IMR-90 (cell line): Measurements from ENCODE around the gene FUT4. TPM values are rescaled to one million over a fixed set of nuclear protein-coding genes. Genes with fewer than 3 reads are reported as not detected.

Experiments
- ATAC-seq: fragments of 200-7000 bp; cut with Tn5 transposase; 2 replicates; pipeline ENCODE4 v1.9.1; 2020; ENCODE audit warnings: low read depth, mild to moderate bottlenecking, moderate library complexity
- BruUV-seq: library from RNA; stranded (reverse); fragments of 400-500 nt; replicated peaks from 2 replicates; lab custom pipeline; 2021; lab: Mats Ljungman, UMichigan
- CTCF ChIA-PET: fragments of 300-600 bp; formaldehyde crosslinking; extraction: SDS; loops from one replicate; lab custom pipeline; 2021; ENCODE audit warnings: antibody characterized with exemption; lab: Yijun Ruan, JAX
- POLR2A ChIA-PET: fragments of 300-600 bp; sonication (Branson Sonifier 250); formaldehyde crosslinking; loops from one replicate; lab custom pipeline; 2022; ENCODE audit warnings: antibody characterized with exemption; ENCODE audit not compliant: unreplicated experiment; lab: Charles Lee
- DNase-seq: peaks from one replicate; pipeline ENCODE4 v3.0.0; 2013
- H2AFZ ChIP-seq: replicated peaks from 2 replicates; pipeline ENCODE3; 2013; ENCODE audit warnings: low read length, mild to moderate bottlenecking; ENCODE audit not compliant: poor library complexity
- H2AK5ac ChIP-seq: 2 replicates; pipeline ENCODE4 v1.6.1; 2013; ENCODE audit warnings: low read depth, low read length, inconsistent platforms
- H2AK9ac ChIP-seq: replicated peaks from 2 replicates; pipeline ENCODE3; 2013; ENCODE audit warnings: mild to moderate bottlenecking, low read depth, low read length, moderate library complexity; ENCODE audit not compliant: poor library complexity
- H2BK120ac ChIP-seq: 2 replicates; pipeline ENCODE4 v1.6.1; 2013; ENCODE audit warnings: low read depth, low read length, inconsistent platforms
- H2BK15ac ChIP-seq: 3 replicates; pipeline ENCODE4 v1.6.1; 2013; ENCODE audit warnings: low read depth, low read length, inconsistent platforms
- H2BK20ac ChIP-seq: 2 replicates; pipeline ENCODE4 v1.6.1; 2013; ENCODE audit warnings: low read depth, mild to moderate bottlenecking, inconsistent platforms, low read length, moderate library complexity
- H2BK5ac ChIP-seq: 2 replicates; pipeline ENCODE4 v1.6.1; 2013; ENCODE audit warnings: mild to moderate bottlenecking, low read depth, low read length, inconsistent platforms; ENCODE audit not compliant: poor library complexity, severe bottlenecking
- H3K14ac ChIP-seq: replicated peaks from 2 replicates; pipeline ENCODE4 v1.6.1; 2013; ENCODE audit warnings: low read depth, low read length, inconsistent platforms
- H3K18ac ChIP-seq: 2 replicates; pipeline ENCODE4 v1.6.1; 2013; ENCODE audit warnings: low read depth, low read length, control low read depth
- H3K23ac ChIP-seq: 2 replicates; pipeline ENCODE4 v1.6.1; 2013; ENCODE audit warnings: low read depth, low read length, inconsistent platforms
- H3K27ac ChIP-seq: 2 replicates; pipeline ENCODE4 v1.5.1; 2013; ENCODE audit warnings: mild to moderate bottlenecking, control low read depth, low read length; ENCODE audit not compliant: insufficient read depth
- H3K27me3 ChIP-seq: 2 replicates; pipeline ENCODE4 v1.6.1; 2013; ENCODE audit warnings: low read length; ENCODE audit not compliant: control insufficient read depth, insufficient read depth
- H3K36me3 ChIP-seq: 2 replicates; pipeline ENCODE4 v1.6.1; 2013; ENCODE audit warnings: low read length, mixed read lengths; ENCODE audit not compliant: control insufficient read depth, insufficient read depth
- H3K4ac ChIP-seq: 2 replicates; pipeline ENCODE4 v1.6.1; 2013; ENCODE audit warnings: low read depth, low read length, inconsistent platforms
- H3K4me1 ChIP-seq: 2 replicates; pipeline ENCODE4 v1.6.1; 2013; ENCODE audit warnings: low read length, mixed read lengths; ENCODE audit not compliant: control insufficient read depth, insufficient read depth
- H3K4me2 ChIP-seq: 2 replicates; pipeline ENCODE4 v1.6.1; 2013; ENCODE audit warnings: low read depth, mild to moderate bottlenecking, control low read depth, low read length, moderate library complexity
- H3K4me3 ChIP-seq: 2 replicates; pipeline ENCODE4 v1.5.1; 2013; ENCODE audit warnings: low read depth, mild to moderate bottlenecking, control low read depth, low read length, moderate library complexity; ENCODE audit not compliant: insufficient read depth
- H3K56ac ChIP-seq: 2 replicates; pipeline ENCODE4 v1.6.1; 2013; ENCODE audit warnings: low read length, inconsistent platforms; ENCODE audit not compliant: insufficient read depth; ENCODE audit errors: extremely low read depth
- H3K79me1 ChIP-seq, 2 experiments: 2 replicates each; pipeline ENCODE4 v1.6.1; 2013; ENCODE audit warnings: low read length in 2 of 2, inconsistent platforms in 1 of 2, low read depth in 1 of 2
- H3K9ac ChIP-seq: 2 replicates; pipeline ENCODE4 v1.6.1; 2013; ENCODE audit warnings: low read depth, low read length, control low read depth
- H3K9me1 ChIP-seq: 2 replicates; pipeline ENCODE4 v1.6.1; 2013; ENCODE audit warnings: low read length, inconsistent platforms; ENCODE audit not compliant: insufficient read depth
- H3K9me3 ChIP-seq: 2 replicates; pipeline ENCODE4 v1.6.1; 2013; ENCODE audit warnings: low read length; ENCODE audit not compliant: control insufficient read depth, insufficient read depth
- H4K20me1 ChIP-seq: 2 replicates; pipeline ENCODE4 v1.6.1; 2013; ENCODE audit warnings: low read length, inconsistent platforms; ENCODE audit not compliant: insufficient read depth
- H4K5ac ChIP-seq: 2 replicates; pipeline ENCODE4 v1.6.1; 2013; ENCODE audit warnings: mild to moderate bottlenecking, low read depth, low read length, control low read depth
- H4K8ac ChIP-seq, 2 experiments: 2 replicates each; pipeline ENCODE4 v1.6.1; 2013; ENCODE audit warnings: low read depth in 2 of 2, low read length in 2 of 2, control low read depth in 1 of 2, inconsistent platforms in 1 of 2
- H4K91ac ChIP-seq: 2 replicates; pipeline ENCODE4 v1.6.1; 2013; ENCODE audit warnings: low read depth, low read length, inconsistent platforms; ENCODE audit not compliant: insufficient read depth
- BHLHE40 ChIP-seq: fragments of 150-350 bp; IDR thresholded peaks from 2 replicates; pipeline ENCODE4 v1.6.1; 2016; ENCODE audit warnings: mild to moderate bottlenecking, low read depth, low read length
- CEBPB ChIP-seq: IDR thresholded peaks from 2 replicates; pipeline ENCODE4 v1.6.1; 2012; ENCODE audit warnings: low read depth, low read length, improper control_type of control experiment
- CHD1 ChIP-seq: IDR thresholded peaks from 2 replicates; pipeline ENCODE4 v1.6.1; 2012; ENCODE audit warnings: low read depth, low read length, improper control_type of control experiment
- CTCF ChIP-seq: conservative IDR thresholded peaks from 2 replicates; pipeline ENCODE4 v1.5.1; 2012; ENCODE audit warnings: mild to moderate bottlenecking, low read depth, low read length, improper control_type of control experiment
- ELK1 ChIP-seq: fragments of 150-350 bp; IDR thresholded peaks from 2 replicates; pipeline ENCODE4 v1.6.1; 2016; ENCODE audit warnings: low read depth, mild to moderate bottlenecking, low read length, moderate library complexity, borderline replicate concordance
- FOS ChIP-seq: fragments of 150-350 bp; IDR thresholded peaks from 2 replicates; pipeline ENCODE4 v1.6.1; 2016; ENCODE audit warnings: low read depth, low read length
- MAFK ChIP-seq: IDR thresholded peaks from 2 replicates; pipeline ENCODE4 v1.6.1; 2012; ENCODE audit warnings: low read depth, low read length, improper control_type of control experiment
- MAZ ChIP-seq: IDR thresholded peaks from 2 replicates; pipeline ENCODE4 v1.6.1; 2012; ENCODE audit warnings: low read depth, mild to moderate bottlenecking, low read length, improper control_type of control experiment, moderate library complexity, borderline replicate concordance
- MXI1 ChIP-seq: IDR thresholded peaks from 2 replicates; pipeline ENCODE4 v1.6.1; 2012; ENCODE audit warnings: low read depth, mild to moderate bottlenecking, low read length, moderate library complexity, borderline replicate concordance
- NFE2L2 ChIP-seq: fragments of 150-350 bp; IDR thresholded peaks from 2 replicates; pipeline ENCODE4 v1.6.1; 2016; ENCODE audit warnings: low read depth, mild to moderate bottlenecking, low read length
- POLR2A ChIP-seq: IDR thresholded peaks from 2 replicates; pipeline ENCODE4 v1.6.1; 2012; ENCODE audit warnings: mild to moderate bottlenecking, low read depth, low read length
- RAD21 ChIP-seq: IDR thresholded peaks from 2 replicates; pipeline ENCODE4 v1.6.1; 2012; ENCODE audit warnings: low read length, improper control_type of control experiment
- RCOR1 ChIP-seq: IDR thresholded peaks from 2 replicates; pipeline ENCODE4 v1.6.1; 2012; ENCODE audit warnings: mild to moderate bottlenecking, low read length, improper control_type of control experiment; ENCODE audit not compliant: insufficient replicate concordance
- SMC3 ChIP-seq: fragments of 150-350 bp; IDR thresholded peaks from 2 replicates; pipeline ENCODE4 v1.6.1; 2016; ENCODE audit warnings: low read depth, mild to moderate bottlenecking, antibody characterized with exemption, low read length, moderate library complexity
- USF2 ChIP-seq: fragments of 150-350 bp; IDR thresholded peaks from 2 replicates; pipeline ENCODE4 v1.6.1; 2017; ENCODE audit warnings: mild to moderate bottlenecking, antibody characterized with exemption, low read length, low read depth
- WGBS, 2 experiments: methylation state at CpG; one replicate each; pipeline versions ENCODE4 v1.1.5 to v1.1.7; 2013; ENCODE audit warnings: missing lambda C conversion rate in 2 of 2; ENCODE audit not compliant: insufficient read length in 1 of 2; ENCODE audit errors: extremely low coverage in 2 of 2; 5-methylcytosine and 5-hydroxymethylcytosine counted together
- dilution Hi-C: fragments of 300-500 bp; cut with HindIII; formaldehyde crosslinking; loops from one replicate; pipeline ENCODE4 v1.14.3; 2018; ENCODE audit warnings: low sequenced_read_pairs; ENCODE audit not compliant: unreplicated experiment
- in situ Hi-C: fragments of 300-500 bp; cut with MboI; formaldehyde crosslinking; loops from 3 replicates; pipeline ENCODE4 v1.14.3; 2019; ENCODE audit warnings: low sequenced_read_pairs, inconsistent platforms, mixed read lengths
- intact Hi-C: fragments of 100-400 bp; cut with micrococcal nuclease; formaldehyde crosslinking; loops from 2 replicates; pipeline ENCODE4 v1.10.0; 2022
- polyA plus RNA-seq, 3 experiments: library from polyadenylated mRNA; depleted of rRNA; stranded (reverse); fragments of >200 nt; gene quantifications; 2 replicates each; pipeline ENCODE4 v1.2.3, GENCODE V29; 2012; ENCODE audit warnings: low replicate concordance in 1 of 3
- total RNA-seq: library from RNA; depleted of rRNA; stranded (reverse); fragments of >200 nt; gene quantifications from 2 replicates; pipeline ENCODE4 v1.2.3, GENCODE V29; 2012

FUT4 gene
- total and polyA plus RNA-seq, 2 of the 4 experiments (the other 2 are of a cell fraction) = 2.2 to 2.4 TPM

GRCh38 chr11:94525546-94526324 lies 18.0 kb upstream of the FUT4 start:
- dilution Hi-C loops (no loop called here), in situ Hi-C loops (loop anchor here (10.0 kb wide), 1 partner anchor 49 kb away; no protein-coding TSS in a partner anchor), intact Hi-C loops (loop anchor here (5.0 kb wide), 1 partner anchor 1902 kb away; no protein-coding TSS in a partner anchor)
- H3K23ac ChIP-seq = no peak overlapping the region
- H3K79me1 ChIP-seq = no peaks in the 10 kb centered on the region
- H3K4me1 ChIP-seq = no peaks in the 10 kb centered on the region
- H4K91ac ChIP-seq = no peak overlapping the region
- ChIA-PET POLR2A (no interaction called here), CTCF (interaction anchor here (0.8 to 1.3 kb wide), 3 partner anchors 21 to 631 kb away, joined by 3 to 4 read pairs (median 4); no protein-coding TSS in a partner anchor)
- H2BK5ac ChIP-seq = no peak overlapping the region
- no peaks in the 10 kb centered on the region for H4K20me1 ChIP-seq
- H3K56ac ChIP-seq = no peak overlapping the region
- H3K9ac ChIP-seq = no peak overlapping the region
- TF ChIP-seq ELK1 = no peak
- TF ChIP-seq NFE2L2 = no peak
- TF ChIP-seq CTCF = no peak
- TF ChIP-seq MXI1 = no peak
- TF ChIP-seq CHD1 = no peak
- TF ChIP-seq RAD21 = no peak
- no peak for TF ChIP-seq MAFK
- no peak for TF ChIP-seq SMC3
- TF ChIP-seq FOS = no peak
- no peak for TF ChIP-seq RCOR1
- TF ChIP-seq USF2 = no peak
- TF ChIP-seq BHLHE40 = no peak
- no peak for TF ChIP-seq POLR2A
- TF ChIP-seq CEBPB = no peak
- no peak for TF ChIP-seq MAZ
- peak; percentile 74 for DNase-seq
- H3K27ac ChIP-seq = no peak overlapping the region
- no peak overlapping the region for H2AK9ac ChIP-seq
- H2BK15ac ChIP-seq = no peak overlapping the region
- H3K27me3 ChIP-seq = no peaks in the 10 kb centered on the region
- WGBS, 2 experiments = 30% methylated on average over 2 of the region's 5 CpGs; no CpG with 5 or more reads in 1 of the 2 experiments
- no peak overlapping the region for H3K4me2 ChIP-seq
- H2BK20ac ChIP-seq = no peak overlapping the region
- H3K9me3 ChIP-seq = no peaks in the 10 kb centered on the region
- H3K14ac ChIP-seq = no peak overlapping the region
- H2BK120ac ChIP-seq = no peak overlapping the region
- peak; percentile 56 for ATAC-seq
- no peak overlapping the region for H2AFZ ChIP-seq
- no peak overlapping the region for H3K4me3 ChIP-seq
- H4K5ac ChIP-seq = no peak overlapping the region
- H3K9me1 ChIP-seq = no peaks in the 10 kb centered on the region
- H3K18ac ChIP-seq = no peak overlapping the region
- no TSS peak for BruUV-seq
- H2AK5ac ChIP-seq = no peak overlapping the region
- no peak overlapping the region for H4K8ac ChIP-seq
- no peaks in the 10 kb centered on the region for H3K36me3 ChIP-seq
- no peak overlapping the region for H3K4ac ChIP-seq
